Liver (tissue), 9 donors: ENCODE measurements around the gene ERP44. TPM values are rescaled to one million over a fixed set of nuclear protein-coding genes. Genes with fewer than 3 reads are reported as not detected.

Experiments used
- DNase-seq: peaks from one replicate; pipeline ENCODE4 v3.0.0-alpha.2; 2017; ENCODE audit warnings: low spot score
- H3K27ac ChIP-seq, 2 donors: one replicate each; pipeline ENCODE4 v1.7.0; 2013; ENCODE audit warnings: inconsistent platforms in 2 of 2, low read length in 2 of 2, control low read depth in 1 of 2, low read depth in 1 of 2, mild to moderate bottlenecking in 1 of 2
- H3K27me3 ChIP-seq, 4 donors: one replicate each; pipeline versions ENCODE4 v1.6.1 to v1.7.0; 2013; ENCODE audit warnings: low read length in 3 of 4, inconsistent platforms in 1 of 4, mild to moderate bottlenecking in 1 of 4, moderate library complexity in 1 of 4; ENCODE audit not compliant: control insufficient read depth in 4 of 4, insufficient read depth in 4 of 4
- H3K36me3 ChIP-seq, 4 donors: one replicate each; pipeline versions ENCODE4 v1.6.1 to v1.7.0; 2013; ENCODE audit warnings: low read length in 3 of 4, mild to moderate bottlenecking in 3 of 4, low read depth in 1 of 4, moderate library complexity in 1 of 4; ENCODE audit not compliant: control insufficient read depth in 4 of 4, insufficient read depth in 3 of 4
- H3K4me1 ChIP-seq, 4 donors: one replicate each; pipeline versions ENCODE4 v1.6.1 to v1.7.0; 2013; ENCODE audit warnings: low read length in 3 of 4, mild to moderate bottlenecking in 3 of 4, moderate library complexity in 1 of 4; ENCODE audit not compliant: control insufficient read depth in 4 of 4, insufficient read depth in 4 of 4
- H3K4me3 ChIP-seq, 3 donors: one replicate each; pipeline versions ENCODE4 v1.6.1 to v1.7.0; 2013; ENCODE audit warnings: low read length in 3 of 3, control low read depth in 1 of 3, low read depth in 1 of 3, mild to moderate bottlenecking in 1 of 3
- H3K9ac ChIP-seq, 2 donors: one replicate each; pipeline ENCODE4 v1.7.0; 2013; ENCODE audit warnings: low read length in 2 of 2, mild to moderate bottlenecking in 2 of 2, moderate library complexity in 2 of 2, control low read depth in 1 of 2, low read depth in 1 of 2
- H3K9me3 ChIP-seq, 4 donors: one replicate each; pipeline versions ENCODE4 v1.6.1 to v1.7.0; 2013; ENCODE audit warnings: low read length in 3 of 4; ENCODE audit not compliant: control insufficient read depth in 4 of 4
- ATF3 ChIP-seq: IDR thresholded peaks from 2 replicates; pipeline ENCODE4 v1.6.1; 2016; ENCODE audit warnings: antibody characterized with exemption
- CTCF ChIP-seq: fragments of 150-350 bp; IDR thresholded peaks from 2 replicates; pipeline ENCODE4 v1.5.1; 2017; ENCODE audit warnings: improper control_type of control experiment, low read depth, low read length; ENCODE audit not compliant: missing input control
- EGR1 ChIP-seq, 2 donors: IDR thresholded peaks; 2 replicates each; pipeline ENCODE4 v1.6.1; 2016 to 2018; ENCODE audit warnings: antibody characterized with exemption in 2 of 2, low read depth in 2 of 2
- FOXA1 ChIP-seq: IDR thresholded peaks from 2 replicates; pipeline ENCODE4 v1.6.1; 2016; ENCODE audit warnings: antibody characterized with exemption
- FOXA2 ChIP-seq: IDR thresholded peaks from 2 replicates; pipeline ENCODE4 v1.6.1; 2016; ENCODE audit warnings: antibody characterized with exemption
- GABPA ChIP-seq, 2 donors: IDR thresholded peaks in 1 of 2; conservative IDR thresholded peaks in 1 of 2; 2 replicates each; pipeline ENCODE4 v1.6.1; 2016; ENCODE audit warnings: antibody characterized with exemption in 2 of 2, mild to moderate bottlenecking in 1 of 2, moderate library complexity in 1 of 2
- HNF4A ChIP-seq, 2 donors: conservative IDR thresholded peaks; 2 replicates each; pipeline ENCODE4 v1.6.1; 2016; ENCODE audit warnings: antibody characterized with exemption in 2 of 2, mild to moderate bottlenecking in 2 of 2
- HNF4G ChIP-seq: IDR thresholded peaks from 2 replicates; pipeline ENCODE4 v1.6.1; 2016; ENCODE audit warnings: antibody characterized with exemption
- JUND ChIP-seq, 2 donors: IDR thresholded peaks; 2 replicates each; pipeline ENCODE4 v1.6.1; 2016; ENCODE audit warnings: antibody characterized with exemption in 2 of 2
- MAX ChIP-seq: IDR thresholded peaks from 2 replicates; pipeline ENCODE4 v1.6.1; 2016; ENCODE audit warnings: antibody characterized with exemption
- NR2F2 ChIP-seq: IDR thresholded peaks from 2 replicates; pipeline ENCODE4 v1.6.1; 2016; ENCODE audit warnings: antibody characterized with exemption
- RAD21 ChIP-seq, 2 donors: IDR thresholded peaks; 2 replicates each; pipeline ENCODE4 v1.6.1; 2016; ENCODE audit warnings: antibody characterized with exemption in 2 of 2, mild to moderate bottlenecking in 2 of 2
- RXRA ChIP-seq, 2 donors: IDR thresholded peaks; 2 replicates each; pipeline ENCODE4 v1.6.1; 2017 to 2018; ENCODE audit warnings: antibody characterized with exemption in 2 of 2, mild to moderate bottlenecking in 1 of 2
- YY1 ChIP-seq: IDR thresholded peaks from 2 replicates; pipeline ENCODE4 v1.6.1; 2016; ENCODE audit warnings: antibody characterized with exemption, mild to moderate bottlenecking
- ZBTB33 ChIP-seq: IDR thresholded peaks from 2 replicates; pipeline ENCODE4 v1.6.1; 2016; ENCODE audit warnings: antibody characterized with exemption
- WGBS: extraction: QIAGEN DNeasy Blood & Tissue Kit; methylation state at CpG from one replicate; pipeline ENCODE4 v1.1.7; 2013; 5-methylcytosine and 5-hydroxymethylcytosine counted together
- polyA plus RNA-seq, 2 donors: library from polyadenylated mRNA; stranded (reverse) in 1 of 2; unstranded in 1 of 2; fragments of 200-250 nt in 1 of 2; fragments of >200 nt in 1 of 2; fragmentation: Nextera tagmentation in 1 of 2; extraction: Ambion mirVana in 1 of 2; gene quantifications; one replicate each; pipeline versions ENCODE4 v1.2.1 to v1.2.3, GENCODE V29; 2013 to 2015
- total RNA-seq, 2 donors: library from RNA; depleted of rRNA; stranded (reverse); fragments of >200 nt; gene quantifications; one replicate each; pipeline ENCODE4 v1.2.3, GENCODE V29; 2014
- donor health status: healthy.
- donor health status: healthy.
- donor health status: healthy.
- donor health status: healthy.
- donor health status: healthy.

ERP44 gene
- total and polyA plus RNA-seq, 4 donors: 13.0 to 26.8 (median 19.3) TPM

- no peak overlapping the region for H3K9ac ChIP-seq
- peaks cover 0 to 3% (median 1%) of the 10 kb centered on the region in 4 donors for H3K36me3 ChIP-seq
- H3K27me3 ChIP-seq: no peaks in the 10 kb centered on the region
- H3K9me3 ChIP-seq: no peaks in the 10 kb centered on the region
- no peak for TF ChIP-seq ZBTB33
- no peak for TF ChIP-seq RXRA (IDR thresholded peaks at IDR 0.05)
- peak; percentile 98 to 99 for TF ChIP-seq RAD21 (IDR thresholded peaks at IDR 0.05)
- TF ChIP-seq YY1: no peak
- TF ChIP-seq CTCF: peak; percentile 90
- TF ChIP-seq NR2F2: no peak
- no peak for TF ChIP-seq JUND (IDR thresholded peaks at IDR 0.05)
- WGBS: 72% methylated on average over 2 of the region's 2 CpGs
- DNase-seq: peak; percentile 84
- H3K4me1 ChIP-seq: peaks cover 0 to 3% (median 1%) of the 10 kb centered on the region in 4 donors
- H3K27ac ChIP-seq: no peak overlapping the region
- no peak overlapping the region for H3K4me3 ChIP-seq
These were observed 70.5 kb downstream of the ERP44 start for GRCh38 chr9:100028201-100028784.

GRCh38 chr9:100027543-100027942, 71.3 kb downstream of the ERP44 start:
- TF ChIP-seq ATF3 (no peak), HNF4A (conservative IDR thresholded peaks at IDR 0.05) (no peak)
- Histone ChIP-seq H3K9me3 (no peaks in the 10 kb centered on the region), H3K36me3 (peaks cover 0 to 3% (median 1%) of the 10 kb centered on the region in 4 donors), H3K27ac (no peak overlapping the region), H3K27me3 (no peaks in the 10 kb centered on the region), H3K9ac (no peak overlapping the region), H3K4me1 (peaks cover 0 to 3% (median 1%) of the 10 kb centered on the region in 4 donors), H3K4me3 (no peak overlapping the region)
- no peak for DNase-seq
- WGBS: 75% methylated on average over 2 of the region's 2 CpGs

- 83% methylated on average over 3 of the region's 3 CpGs for WGBS
- Histone ChIP-seq H3K36me3 (peaks cover 3 to 18% (median 4%) of the 10 kb centered on the region in 4 donors), H3K9me3 (no peaks in the 10 kb centered on the region), H3K4me3 (no peak overlapping the region), H3K9ac (no peak overlapping the region), H3K4me1 (no peaks in the 10 kb centered on the region), H3K27me3 (no peaks in the 10 kb centered on the region), H3K27ac (no peak overlapping the region)
- DNase-seq: no peak
- TF ChIP-seq EGR1 (IDR thresholded peaks at IDR 0.05; ENCODE audit: low read depth in 2 of 2) (no peak), HNF4A (conservative IDR thresholded peaks at IDR 0.05) (no peak), FOXA2 (no peak), GABPA (IDR thresholded peaks at IDR 0.05 in 1 of 2, conservative IDR thresholded peaks at IDR 0.05 in 1 of 2) (no peak), ATF3 (no peak), RAD21 (IDR thresholded peaks at IDR 0.05) (no peak), MAX (no peak), RXRA (IDR thresholded peaks at IDR 0.05) (no peak), YY1 (no peak), FOXA1 (no peak), ZBTB33 (no peak), HNF4G (no peak)
These were observed 76.9 kb downstream of the ERP44 start for GRCh38 chr9:100021931-100022330.
